H1 (cell line): Measurements from ENCODE around the gene DYSF. TPM values are rescaled to one million over a fixed set of nuclear protein-coding genes. Genes with fewer than 3 reads are reported as not detected.

Source experiments
- CTCF ChIA-PET: fragments of 300-600 bp; sonication (Branson Sonifier 250); formaldehyde crosslinking; loops from one replicate; lab custom pipeline; 2021; ENCODE audit not compliant: partially characterized antibody; lab: Charles Lee
- POLR2A ChIA-PET: fragments of 300-600 bp; sonication (Branson Sonifier 250); formaldehyde crosslinking; loops from one replicate; lab custom pipeline; 2021; ENCODE audit warnings: inconsistent platforms; ENCODE audit not compliant: partially characterized antibody; lab: Charles Lee
- DNase-seq, 2 experiments: peaks; one replicate each; pipeline versions ENCODE4 v3.0.0 to v3.0.0-alpha.2; 2010 to 2022; ENCODE audit warnings: low spot score in 2 of 2, low read depth in 1 of 2, mixed read lengths in 1 of 2
- FAIRE-seq: peaks from 2 replicates; lab custom pipeline; 2011; peaks lifted over from hg19 to GRCh38; lab: Jason Lieb, UNC
- H2AFZ ChIP-seq: 2 replicates; pipeline ENCODE4 v1.8.1; 2012; ENCODE audit warnings: low read length, inconsistent platforms
- H2AK5ac ChIP-seq: 2 replicates; pipeline ENCODE4 v1.6.1; 2013; ENCODE audit warnings: low read depth, low read length
- H2BK120ac ChIP-seq: replicated peaks from 2 replicates; pipeline ENCODE3; 2013; ENCODE audit warnings: low read depth, low read length, inconsistent platforms
- H2BK12ac ChIP-seq: 2 replicates; pipeline ENCODE4 v1.6.1; 2013; ENCODE audit warnings: low read depth, low read length
- H2BK15ac ChIP-seq: 2 replicates; pipeline ENCODE4 v1.6.1; 2013; ENCODE audit warnings: low read length
- H2BK20ac ChIP-seq: 2 replicates; pipeline ENCODE4 v1.6.1; 2013; ENCODE audit warnings: low read length
- H2BK5ac ChIP-seq: 2 replicates; pipeline ENCODE4 v1.6.1; 2013; ENCODE audit warnings: low read depth, low read length
- H3K14ac ChIP-seq: 2 replicates; pipeline ENCODE4 v1.6.1; 2013; ENCODE audit warnings: inconsistent platforms; ENCODE audit not compliant: insufficient read length
- H3K18ac ChIP-seq: 2 replicates; pipeline ENCODE4 v1.6.1; 2013; ENCODE audit warnings: low read length; ENCODE audit errors: extremely low read depth
- H3K23ac ChIP-seq: 2 replicates; pipeline ENCODE4 v1.6.1; 2013; ENCODE audit warnings: inconsistent platforms; ENCODE audit not compliant: insufficient read length
- H3K23me2 ChIP-seq: 2 replicates; pipeline ENCODE4 v1.6.1; 2013; ENCODE audit warnings: low read depth, low read length
- H3K27ac ChIP-seq: 2 replicates; pipeline ENCODE4 v1.6.1; 2011; ENCODE audit warnings: low read depth, low read length, inconsistent platforms
- H3K27me3 ChIP-seq, 4 experiments: replicated peaks in 1 of 4; 1 replicate in 1 of 4; 2 replicates in 3 of 4; pipeline versions ENCODE4 v1.6.1 to v1.8.1; 2011 to 2013; ENCODE audit warnings: low read length in 3 of 4, mild to moderate bottlenecking in 3 of 4, inconsistent platforms in 2 of 4, mixed read lengths in 2 of 4, moderate library complexity in 1 of 4; ENCODE audit not compliant: control insufficient read depth in 3 of 4, insufficient read depth in 3 of 4; ENCODE audit errors: extremely low read depth in 1 of 4
- H3K36me3 ChIP-seq, 4 experiments: 2 replicates each; pipeline versions ENCODE4 v1.6.1 to v1.8.1; 2011 to 2013; ENCODE audit warnings: mild to moderate bottlenecking in 4 of 4, low read length in 3 of 4, moderate library complexity in 2 of 4, control low read depth in 1 of 4, inconsistent platforms in 1 of 4; ENCODE audit not compliant: insufficient read depth in 4 of 4, control insufficient read depth in 2 of 4
- H3K4ac ChIP-seq: replicated peaks from 2 replicates; pipeline ENCODE3; 2013; ENCODE audit warnings: low read length, low read depth, mixed read lengths, inconsistent platforms; ENCODE audit not compliant: insufficient read length
- H3K4me1 ChIP-seq, 4 experiments: replicated peaks in 1 of 4; 1 replicate in 1 of 4; 2 replicates in 3 of 4; pipeline versions ENCODE4 v1.6.1 to v1.8.1; 2011 to 2013; ENCODE audit warnings: low read length in 3 of 4, inconsistent platforms in 2 of 4, mixed read lengths in 1 of 4; ENCODE audit not compliant: insufficient read depth in 4 of 4, control insufficient read depth in 3 of 4
- H3K4me2 ChIP-seq, 2 experiments: 2 replicates each; pipeline versions ENCODE4 v1.6.1 to v1.8.1; 2011 to 2013; ENCODE audit warnings: low read depth in 2 of 2, low read length in 2 of 2, control low read depth in 1 of 2, inconsistent platforms in 1 of 2, mild to moderate bottlenecking in 1 of 2; ENCODE audit not compliant: insufficient read depth in 1 of 2
- H3K4me3 ChIP-seq, 4 experiments: fragments of 200-600, 300-600 bp in 1 of 4; sonication (generic), shearing (Covaris generic), sonication (Bioruptor Twin) in 1 of 4; 2 replicates each; pipeline versions ENCODE4 v1.5.1 to v1.8.1; 2011 to 2016; ENCODE audit warnings: low read length in 4 of 4, low read depth in 3 of 4, control low read depth in 2 of 4, inconsistent platforms in 2 of 4, mild to moderate bottlenecking in 2 of 4, mixed read lengths in 1 of 4, moderate library complexity in 1 of 4; ENCODE audit not compliant: insufficient read depth in 2 of 4; ENCODE audit errors: extremely low read depth in 1 of 4
- H3K56ac ChIP-seq: replicated peaks from 2 replicates; pipeline ENCODE3; 2013; ENCODE audit warnings: low read depth, mild to moderate bottlenecking, mixed read lengths, low read length, inconsistent platforms; ENCODE audit not compliant: insufficient read length
- H3K79me1 ChIP-seq: 2 replicates; pipeline ENCODE4 v1.6.1; 2013; ENCODE audit warnings: low read depth, low read length, control low read depth
- H3K79me2 ChIP-seq, 2 experiments: 2 replicates each; pipeline versions ENCODE4 v1.6.1 to v1.8.1; 2012 to 2013; ENCODE audit warnings: low read length in 2 of 2, mild to moderate bottlenecking in 2 of 2, inconsistent platforms in 1 of 2; ENCODE audit not compliant: insufficient read depth in 2 of 2, control insufficient read depth in 1 of 2
- H3K9ac ChIP-seq, 4 experiments: replicated peaks in 1 of 4; 1 replicate in 1 of 4; 2 replicates in 3 of 4; pipeline versions ENCODE4 v1.6.1 to v1.8.1; 2011 to 2013; ENCODE audit warnings: low read depth in 3 of 4, low read length in 3 of 4, control low read depth in 2 of 4, mild to moderate bottlenecking in 2 of 4, moderate library complexity in 2 of 4, inconsistent platforms in 1 of 4; ENCODE audit errors: extremely low read depth in 1 of 4
- H3K9me3 ChIP-seq, 2 experiments: 2 replicates each; pipeline versions ENCODE4 v1.6.1 to v1.8.1; 2012 to 2013; ENCODE audit warnings: mild to moderate bottlenecking in 2 of 2, moderate library complexity in 2 of 2, control low read depth in 1 of 2, inconsistent platforms in 1 of 2, low read depth in 1 of 2, low read length in 1 of 2, mixed read lengths in 1 of 2; ENCODE audit not compliant: insufficient read depth in 2 of 2
- H4K20me1 ChIP-seq, 2 experiments: replicated peaks in 1 of 2; 2 replicates each; pipeline versions ENCODE3 to v1.8.1; 2011 to 2013; ENCODE audit warnings: inconsistent platforms in 2 of 2, low read length in 2 of 2, mild to moderate bottlenecking in 1 of 2; ENCODE audit not compliant: insufficient read depth in 2 of 2, control insufficient read depth in 1 of 2
- H4K5ac ChIP-seq: 2 replicates; pipeline ENCODE4 v1.6.1; 2013; ENCODE audit warnings: low read length, low read depth, mixed read lengths, inconsistent platforms; ENCODE audit not compliant: insufficient read length
- H4K8ac ChIP-seq: 2 replicates; pipeline ENCODE4 v1.8.0; 2013; ENCODE audit warnings: mild to moderate bottlenecking, moderate library complexity, low read length, inconsistent platforms; ENCODE audit not compliant: insufficient read depth; ENCODE audit errors: extremely low read depth
- H4K91ac ChIP-seq: replicated peaks from 2 replicates; pipeline ENCODE3; 2013; ENCODE audit warnings: low read length, mixed read lengths, inconsistent platforms; ENCODE audit not compliant: insufficient read length
- GABPA ChIP-seq: IDR thresholded peaks from 2 replicates; pipeline ENCODE4 v1.6.1; 2011; ENCODE audit warnings: mild to moderate bottlenecking, low read length, moderate library complexity, borderline replicate concordance; ENCODE audit not compliant: insufficient read depth
- NANOG ChIP-seq: IDR thresholded peaks from 2 replicates; pipeline ENCODE4 v1.6.1; 2011; ENCODE audit warnings: low read length, low read depth, mild to moderate bottlenecking, inconsistent platforms; ENCODE audit not compliant: insufficient read depth, poor library complexity, severe bottlenecking
- POLR2AphosphoS5 ChIP-seq: IDR thresholded peaks from 2 replicates; pipeline ENCODE4 v1.6.1; 2011; ENCODE audit warnings: low read depth, low read length
- RNF2 ChIP-seq: fragments of 200-900, 300-1000 bp; sonication (generic); IDR thresholded peaks from 2 replicates; pipeline ENCODE4 v1.7.1; 2016; ENCODE audit warnings: borderline replicate concordance, low read depth, mild to moderate bottlenecking, antibody characterized with exemption, low read length; ENCODE audit not compliant: poor library complexity, severe bottlenecking; ENCODE audit errors: missing control alignments
- SP1 ChIP-seq: IDR thresholded peaks from 2 replicates; pipeline ENCODE4 v1.6.1; 2011; ENCODE audit warnings: low read depth, low read length
- WGBS, 2 experiments: shearing (Covaris generic) in 1 of 2; methylation state at CpG; one replicate each; pipeline versions ENCODE4 v1.1.6 to v1.1.7; 2013 to 2015; ENCODE audit warnings: low lambda C conversion rate in 2 of 2, mixed read lengths in 2 of 2, inconsistent platforms in 1 of 2, low coverage in 1 of 2, missing lambda C conversion rate in 1 of 2; ENCODE audit not compliant: insufficient replicate concordance in 2 of 2, insufficient coverage in 1 of 2, insufficient read length in 1 of 2; ENCODE audit errors: extremely low coverage in 1 of 2, missing lambda C conversion rate in 1 of 2; 5-methylcytosine and 5-hydroxymethylcytosine counted together
- polyA plus RNA-seq, 7 experiments: library from polyadenylated mRNA; depleted of rRNA in 3 of 7; stranded (reverse) in 5 of 7; unstranded in 2 of 7; fragments of >200 nt in 5 of 7; fragments of 200-250 nt in 2 of 7; gene quantifications; 1 replicate in 5 of 7; 2 replicates in 1 of 7; 4 replicates in 1 of 7; pipeline versions ENCODE4 v1.2.1 to v1.2.3, GENCODE V29; 2011 to 2013; ENCODE audit warnings: missing spikeins in 2 of 7, mixed read lengths in 2 of 7
- total RNA-seq: library from RNA; stranded (reverse); fragmentation: NEBNext Ultra II Directional; extraction: Animal tissue kit (Norgen Biotek cat#: 25700); gene quantifications from 2 replicates; pipeline ENCODE4 v1.2.1, GENCODE V29; 2021

Gene DYSF
- total and polyA plus RNA-seq, 2 of the 8 experiments (the other 6 are each of a cell fraction or from before 2014, with no cell fraction given) = 5.8 to 7.1 TPM

DNA sequence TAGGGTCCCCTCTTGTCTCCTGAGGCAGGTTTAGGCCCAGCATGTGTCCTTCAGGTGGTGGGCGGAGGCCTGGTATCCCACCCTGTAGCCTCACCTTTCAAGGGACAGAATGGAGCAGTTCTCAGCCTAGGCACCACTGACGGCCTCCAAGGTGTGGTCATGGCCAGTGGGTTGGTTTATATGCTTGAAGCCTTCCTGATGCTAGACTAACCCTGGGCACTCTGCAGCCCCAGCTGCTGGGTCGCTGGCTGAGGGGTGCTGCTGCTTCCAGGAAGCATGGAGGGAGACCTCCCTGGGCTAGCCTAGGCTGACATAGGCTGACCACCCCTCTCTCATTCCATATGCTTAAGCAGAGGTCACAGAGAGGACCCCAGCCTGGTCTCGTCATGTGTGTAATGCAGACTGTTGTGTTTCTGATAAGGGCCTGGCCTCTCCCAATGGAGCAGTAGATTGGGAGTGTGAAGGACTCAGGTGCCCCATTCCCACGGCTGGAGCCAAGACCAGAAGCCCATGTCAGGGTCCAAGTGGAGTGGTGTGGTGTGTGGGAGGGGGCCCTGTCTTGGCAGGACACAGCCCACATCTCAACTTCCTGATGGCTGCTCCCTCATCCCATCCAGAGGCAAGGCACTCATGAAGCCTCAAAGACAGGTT is 206.6 kb downstream of the DYSF start:
- no peaks in the 10 kb centered on the region for H3K36me3 ChIP-seq
- CTCF ChIA-PET = interaction anchor here (2.3 kb wide), 1 partner anchor 12 kb away, joined by 9 read pairs; no protein-coding TSS in a partner anchor
- FAIRE-seq = no peak
- TF ChIP-seq NANOG (no peak), GABPA (no peak), SP1 (no peak), POLR2AphosphoS5 (no peak), RNF2 (no peak)

More for the DNA sequence above, 206.6 kb downstream of the DYSF start:
- H3K14ac ChIP-seq = no peak overlapping the region
- no peak overlapping the region for H3K4ac ChIP-seq
- H3K27ac ChIP-seq = no peak overlapping the region
- DNase-seq = no peak
- no peak overlapping the region for H3K23ac ChIP-seq
- peaks cover 6% of the 10 kb centered on the region; the same call in 1 of the 2 replicates for H3K23me2 ChIP-seq
- H2BK15ac ChIP-seq = no peak overlapping the region
- no peaks in the 10 kb centered on the region for H3K27me3 ChIP-seq
- peaks cover 0 to 7% of the 10 kb centered on the region in 2 experiments for H4K20me1 ChIP-seq
- peaks cover 8 to 16% of the 10 kb centered on the region in 2 experiments; a peak in 2 of 4 replicates for H3K9me3 ChIP-seq
- no peaks in the 10 kb centered on the region for H3K79me2 ChIP-seq
- H3K9ac ChIP-seq = no peak overlapping the region
- POLR2A ChIA-PET = no interaction called here
- H3K4me1 ChIP-seq = no peaks in the 10 kb centered on the region
- H2BK12ac ChIP-seq = no peak overlapping the region
- no peak overlapping the region for H4K91ac ChIP-seq
- H2BK120ac ChIP-seq = no peak overlapping the region
- H3K18ac ChIP-seq = no peak overlapping the region
- WGBS, 2 experiments = 65% methylated on average over 5 of the region's 5 CpGs; no CpG with 5 or more reads in 1 of the 2 experiments
- H3K4me2 ChIP-seq = no peak overlapping the region
- no peak overlapping the region for H2AFZ ChIP-seq
- H3K56ac ChIP-seq = no peak overlapping the region
- H3K79me1 ChIP-seq = no peaks in the 10 kb centered on the region
- no peak overlapping the region for H2BK5ac ChIP-seq
- peak overlapping the region; percentile 57; the same call in 1 of the 2 replicates for H4K8ac ChIP-seq
- no peak overlapping the region for H4K5ac ChIP-seq
- H3K4me3 ChIP-seq = no peak overlapping the region
- no peak overlapping the region for H2AK5ac ChIP-seq
- no peak overlapping the region for H2BK20ac ChIP-seq
